GM18499 (cell line): ENCODE results near the gene VGLL4.

Source experiments
- ATAC-seq: cut with Tn5 transposase; IDR thresholded peaks from one replicate; pipeline ENCODE4 v1.9.1; 2021; ENCODE audit warnings: moderate number of reproducible peaks; ENCODE audit not compliant: insufficient read depth, unreplicated experiment

The VGLL4 gene

GRCh38 chr3:11632564-11632963 lies 11.2 kb downstream of the VGLL4 start:
- ATAC-seq = no peak

GRCh38 chr3:11631820-11632219 lies 11.9 kb downstream of the VGLL4 start:
- ATAC-seq = no peak

GRCh38 chr3:11629716-11630115 lies 14.0 kb downstream of the VGLL4 start:
- no peak for ATAC-seq

- no peak for ATAC-seq
Observed at GRCh38 chr3:11627612-11628011, 16.1 kb downstream of the VGLL4 start.

- peak; percentile 75 for ATAC-seq
Observed at GRCh38 chr3:11626084-11626463, 17.6 kb downstream of the VGLL4 start.

GRCh38 chr3:11625376-11626083 lies 18.2 kb downstream of the VGLL4 start:
- no peak for ATAC-seq

- no peak for ATAC-seq
Observed at GRCh38 chr3:11624704-11625375, 18.9 kb downstream of the VGLL4 start.

- ATAC-seq = no peak
Observed at GRCh38 chr3:11624161-11624560, 19.6 kb downstream of the VGLL4 start.

GRCh38 chr3:11622586-11623550 lies 20.8 kb downstream of the VGLL4 start:
- ATAC-seq = no peak

GRCh38 chr3:11621077-11621476 lies 22.6 kb downstream of the VGLL4 start:
- no peak for ATAC-seq

GRCh38 chr3:11619946-11620652 lies 23.6 kb downstream of the VGLL4 start:
- no peak for ATAC-seq

GRCh38 chr3:11619461-11619860 lies 24.3 kb downstream of the VGLL4 start:
- no peak for ATAC-seq

- no peak for ATAC-seq
Observed at GRCh38 chr3:11618904-11619303, 24.8 kb downstream of the VGLL4 start.

- no peak for ATAC-seq
Observed at GRCh38 chr3:11616551-11616950, 27.2 kb downstream of the VGLL4 start.

- no peak for ATAC-seq
Observed at GRCh38 chr3:11613851-11614487, 29.7 kb downstream of the VGLL4 start.

- ATAC-seq = no peak
Observed at GRCh38 chr3:11613319-11613718, 30.4 kb downstream of the VGLL4 start.

GRCh38 chr3:11612515-11613188 lies 31.1 kb downstream of the VGLL4 start:
- ATAC-seq = no peak

GRCh38 chr3:11611341-11611799 lies 32.3 kb downstream of the VGLL4 start:
- no peak for ATAC-seq

GRCh38 chr3:11610700-11611275 lies 32.9 kb downstream of the VGLL4 start:
- ATAC-seq = no peak
